Endothelial cell of umbilical vein (primary cell): ENCODE measurements around the gene PNPO. TPM values are rescaled to one million over a fixed set of nuclear protein-coding genes. Genes with fewer than 3 reads are reported as not detected.
A peak's percentile ranks its signal among the peaks of the same experiment; 100 is the strongest.

Experiments
- BruUV-seq: library from RNA; stranded (reverse); fragments of 400-500 nt; replicated peaks from 2 replicates; lab custom pipeline; 2021; lab: Mats Ljungman, UMichigan
- CTCF ChIA-PET: fragments of 300-600, 350-600 bp; sonication (Branson Sonifier 250); formaldehyde crosslinking; loops from one replicate; lab custom pipeline; 2021; ENCODE audit warnings: antibody characterized with exemption, inconsistent platforms; lab: Charles Lee
- POLR2A ChIA-PET: fragments of 300-600, 350-600 bp; sonication (Branson Sonifier 250); formaldehyde crosslinking; loops from one replicate; lab custom pipeline; 2021; ENCODE audit warnings: antibody characterized with exemption, inconsistent platforms; lab: Charles Lee
- DNase-seq: peaks from one replicate; pipeline ENCODE4 v3.0.0-alpha.2; 2011; ENCODE audit warnings: low read depth, low spot score
- FAIRE-seq: peaks from 2 replicates; lab custom pipeline; 2011; peaks lifted over from hg19 to GRCh38; lab: Jason Lieb, UNC
- H2AFZ ChIP-seq: 2 replicates; pipeline ENCODE4 v1.6.0; 2012; ENCODE audit warnings: low read depth, low read length, control low read depth, inconsistent platforms
- H3K27ac ChIP-seq: 2 replicates; pipeline ENCODE4 v1.5.1; 2011; ENCODE audit warnings: low read depth, mild to moderate bottlenecking, control low read depth, low read length, moderate library complexity; ENCODE audit not compliant: insufficient read depth
- H3K27me3 ChIP-seq, 2 experiments: 2 replicates each; pipeline versions ENCODE4 v1.6.0 to v1.6.1; 2011; ENCODE audit warnings: low read length in 2 of 2, mixed read lengths in 1 of 2; ENCODE audit not compliant: control insufficient read depth in 2 of 2, insufficient read depth in 2 of 2
- H3K36me3 ChIP-seq, 2 experiments: 2 replicates in 1 of 2; 3 replicates in 1 of 2; pipeline ENCODE4 v1.5.1; 2011; ENCODE audit warnings: low read length in 2 of 2, mild to moderate bottlenecking in 1 of 2, moderate library complexity in 1 of 2; ENCODE audit not compliant: control insufficient read depth in 2 of 2, insufficient read depth in 2 of 2; ENCODE audit errors: extremely low read depth in 1 of 2
- H3K4me1 ChIP-seq: 3 replicates; pipeline ENCODE4 v1.5.1; 2011; ENCODE audit warnings: mild to moderate bottlenecking, low read length; ENCODE audit not compliant: control insufficient read depth, insufficient read depth; ENCODE audit errors: extremely low read depth
- H3K4me2 ChIP-seq: 2 replicates; pipeline ENCODE4 v1.6.1; 2011; ENCODE audit warnings: low read length, control low read depth, mixed read lengths; ENCODE audit not compliant: insufficient read depth
- H3K4me3 ChIP-seq, 3 experiments: fragments of 200-600 bp in 1 of 3; sonication (generic), shearing (Covaris generic) in 1 of 3; replicated peaks in 1 of 3; 2 replicates each; pipeline ENCODE4 v1.5.1; 2011 to 2016; ENCODE audit warnings: control low read depth in 3 of 3, low read length in 3 of 3, mild to moderate bottlenecking in 2 of 3, inconsistent platforms in 1 of 3, low read depth in 1 of 3, moderate library complexity in 1 of 3; ENCODE audit not compliant: insufficient read depth in 1 of 3
- H3K79me2 ChIP-seq: 2 replicates; pipeline ENCODE4 v1.6.0; 2012; ENCODE audit warnings: low read length, inconsistent platforms; ENCODE audit not compliant: control insufficient read depth, insufficient read depth
- H3K9ac ChIP-seq: replicated peaks from 2 replicates; pipeline ENCODE3; 2011; ENCODE audit warnings: low read length, control low read depth; ENCODE audit not compliant: insufficient read depth; ENCODE audit errors: extremely low read depth
- H3K9me1 ChIP-seq: replicated peaks from 3 replicates; pipeline ENCODE4 v1.6.0; 2011; ENCODE audit warnings: mild to moderate bottlenecking, low read length; ENCODE audit not compliant: control insufficient read depth, insufficient read depth; ENCODE audit errors: extremely low read depth
- H3K9me3 ChIP-seq: replicated peaks from 2 replicates; pipeline ENCODE4 v1.5.1; 2012; ENCODE audit warnings: low read length, inconsistent platforms; ENCODE audit not compliant: control insufficient read depth, insufficient read depth
- H4K20me1 ChIP-seq: replicated peaks from 2 replicates; pipeline ENCODE3; 2011; ENCODE audit warnings: mild to moderate bottlenecking, low read length; ENCODE audit not compliant: control insufficient read depth, insufficient read depth; ENCODE audit errors: extremely low read depth
- CTCF ChIP-seq, 2 donors: IDR thresholded peaks; 1 replicate in 1 of 2; 2 replicates in 1 of 2; pipeline ENCODE4 v1.5.1; 2011; ENCODE audit warnings: low read length in 2 of 2, mild to moderate bottlenecking in 2 of 2, moderate library complexity in 2 of 2, control low read depth in 1 of 2, inconsistent platforms in 1 of 2, low read depth in 1 of 2; ENCODE audit not compliant: insufficient read depth in 1 of 2; ENCODE audit errors: extremely low read depth in 1 of 2
- EZH2 ChIP-seq: IDR thresholded peaks from 2 replicates; pipeline ENCODE4 v1.6.1; 2012; ENCODE audit warnings: borderline replicate concordance, low read depth, mild to moderate bottlenecking, moderate library complexity, low read length, inconsistent platforms; ENCODE audit not compliant: severe bottlenecking
- FOS ChIP-seq: IDR thresholded peaks from 2 replicates; pipeline ENCODE4 v1.6.1; 2011; ENCODE audit warnings: mild to moderate bottlenecking, low read length, moderate library complexity, borderline replicate concordance; ENCODE audit not compliant: insufficient read depth
- GATA2 ChIP-seq: IDR thresholded peaks from 2 replicates; pipeline ENCODE4 v1.7.0; 2011; ENCODE audit warnings: low read depth, mild to moderate bottlenecking, moderate library complexity, mixed read lengths, low read length; ENCODE audit not compliant: insufficient read length, insufficient read depth
- JUN ChIP-seq: IDR thresholded peaks from 2 replicates; pipeline ENCODE4 v1.6.1; 2011; ENCODE audit warnings: borderline replicate concordance, low read depth; ENCODE audit not compliant: insufficient read length, insufficient read depth
- MYC ChIP-seq: IDR thresholded peaks from one replicate; pipeline ENCODE4 v1.6.1; 2011; ENCODE audit warnings: mild to moderate bottlenecking, low read depth, low read length
- POLR2A ChIP-seq: IDR thresholded peaks from 2 replicates; pipeline ENCODE4 v1.6.1; 2012; ENCODE audit warnings: low read depth, mild to moderate bottlenecking, control low read depth, low read length
- POLR2AphosphoS5 ChIP-seq: IDR thresholded peaks from 2 replicates; pipeline ENCODE4 v1.6.1; 2012; ENCODE audit warnings: low read depth, mild to moderate bottlenecking, control low read depth, low read length, moderate library complexity; ENCODE audit not compliant: insufficient read depth
- dilution Hi-C: fragments of 300-500 bp; cut with MboI; formaldehyde crosslinking; loops from one replicate; pipeline ENCODE4 v1.15.0; 2019; ENCODE audit warnings: low sequenced_read_pairs; ENCODE audit not compliant: extremely low pct_ligation_motif_present
- intact Hi-C: fragments of 100-400 bp; cut with micrococcal nuclease; formaldehyde crosslinking; loops from one replicate; pipeline ENCODE4 v1.10.0; 2022
- polyA plus RNA-seq, 4 experiments: library from polyadenylated mRNA; depleted of rRNA in 3 of 4; stranded (reverse) in 3 of 4; unstranded in 1 of 4; fragments of >200 nt; gene quantifications; 2 replicates each; pipeline versions ENCODE4 v1.2.1 to v1.2.3, GENCODE V29; 2011 to 2012; ENCODE audit warnings: missing spikeins in 1 of 4
- total RNA-seq: library from RNA; stranded (reverse); gene quantifications from 2 replicates; pipeline ENCODE4 v1.2.3, GENCODE V29; 2021
- TF ChIP-seq, protein P1 (sequence below): IDR thresholded peaks from 2 replicates; pipeline ENCODE4 v1.6.1; 2011; ENCODE audit not compliant: insufficient read depth, insufficient read length

PNPO gene
- total and polyA plus RNA-seq, 2 donors (not counting 3 experiments of a cell fraction or from before 2014, with no cell fraction given), result 19.7 to 22.0 TPM

DNA sequence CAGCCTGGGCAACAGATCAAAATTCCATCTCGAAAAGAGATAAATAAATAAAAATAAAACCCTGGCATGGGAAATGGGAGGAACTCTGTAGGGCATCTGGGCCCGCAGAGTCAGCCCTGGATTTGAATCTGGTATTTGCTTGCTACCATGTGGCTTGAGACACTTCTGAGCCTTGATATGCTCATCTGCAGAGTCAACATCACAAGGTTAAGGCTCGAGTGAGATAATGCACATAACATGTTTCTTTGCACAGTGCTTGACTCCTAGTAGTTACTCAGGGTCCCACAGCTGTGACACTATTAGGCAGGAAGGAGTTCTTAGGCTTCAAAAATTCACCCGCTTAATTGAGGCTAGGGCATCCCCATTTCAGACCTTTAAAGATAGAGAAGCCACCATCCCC is 50.8 kb downstream of the PNPO start:
- DNase-seq, result no peak
- no TSS peak for BruUV-seq
- no peak overlapping the region for H3K9ac ChIP-seq
- H3K9me1 ChIP-seq, result no peaks in the 10 kb centered on the region
- no peaks in the 10 kb centered on the region for H3K36me3 ChIP-seq
- no peak overlapping the region for H3K27ac ChIP-seq
- dilution Hi-C loops, result no loop called here
- no peak overlapping the region for H3K4me3 ChIP-seq
- no peaks in the 10 kb centered on the region for H3K9me3 ChIP-seq
- intact Hi-C loops, result no loop called here
- H3K4me2 ChIP-seq, result no peak overlapping the region
- TF ChIP-seq EZH2 (no peak), FOS (no peak), POLR2A (no peak), POLR2AphosphoS5 (no peak), JUN (no peak), MYC (no peak), CTCF (IDR thresholded peaks at IDR 0.05; ENCODE audit: extremely low read depth in 1 of 2, insufficient read depth in 1 of 2, low read depth in 1 of 2, low read length in 2 of 2) (no peak), GATA2 (no peak)
- TF ChIP-seq, protein P1, sequence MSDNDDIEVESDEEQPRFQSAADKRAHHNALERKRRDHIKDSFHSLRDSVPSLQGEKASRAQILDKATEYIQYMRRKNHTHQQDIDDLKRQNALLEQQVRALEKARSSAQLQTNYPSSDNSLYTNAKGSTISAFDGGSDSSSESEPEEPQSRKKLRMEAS, result no peak
- H2AFZ ChIP-seq, result no peak overlapping the region
- CTCF ChIA-PET, result interaction anchor here (4.5 kb wide), 1 partner anchor 26 kb away, joined by 19 read pairs; no protein-coding TSS in a partner anchor
- H3K4me1 ChIP-seq, result peaks cover 5% of the 10 kb centered on the region
- peak; percentile 12 for FAIRE-seq
- H3K79me2 ChIP-seq, result no peaks in the 10 kb centered on the region
- POLR2A ChIA-PET, result no interaction called here
- H4K20me1 ChIP-seq, result no peaks in the 10 kb centered on the region
- no peaks in the 10 kb centered on the region for H3K27me3 ChIP-seq
